Measurements from ENCODE around the gene BMP4.

The BMP4 gene

GRCh38 chr14:53924753-53925152, 31.9 kb downstream of the BMP4 start:
- Histone ChIP-seq H3K27me3 (ENCODE audit: control insufficient read depth in 1 of 2, insufficient read depth in 2 of 2, low read length in 2 of 2) (no peaks in the 10 kb centered on the region), H3K27ac (ENCODE audit: low read length) (no peak overlapping the region), H3K4me1 (ENCODE audit: control insufficient read depth, insufficient read depth, low read length) (no peaks in the 10 kb centered on the region), H3K9me3 (ENCODE audit: control insufficient read depth in 2 of 2, low read length in 2 of 2) (no peaks in the 10 kb centered on the region), H3K9ac (ENCODE audit: low read length in 2 of 2) (no peak overlapping the region), H3K36me3 (ENCODE audit: control insufficient read depth in 2 of 2, insufficient read depth in 2 of 2, low read length in 2 of 2) (no peaks in the 10 kb centered on the region), H3K4me3 (ENCODE audit: low read length in 2 of 2) (no peak overlapping the region)

DNA sequence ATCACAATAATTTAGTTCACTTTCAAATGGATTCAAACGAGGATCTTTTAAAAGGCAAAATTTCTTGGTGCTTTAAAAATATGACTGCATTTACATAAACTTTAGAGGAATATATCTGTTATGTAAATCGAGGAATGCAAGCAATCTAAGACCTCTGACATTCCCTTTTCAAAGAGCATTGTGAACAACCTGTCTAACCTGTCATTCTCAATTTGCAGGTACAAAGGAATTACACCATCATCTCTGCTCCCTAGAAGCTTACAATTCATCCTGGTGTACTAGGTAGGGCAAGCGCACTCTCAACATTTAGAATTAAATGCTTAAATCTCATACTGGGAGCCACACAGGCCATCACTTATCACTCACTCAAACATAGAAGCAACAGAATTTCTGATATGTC, 35.6 kb downstream of the BMP4 start:
- no peak overlapping the region for H3K9ac ChIP-seq (ENCODE audit: low read length in 2 of 2)
- no peaks in the 10 kb centered on the region for H3K4me1 ChIP-seq (ENCODE audit: control insufficient read depth, insufficient read depth, low read length)
- no peaks in the 10 kb centered on the region for H3K9me3 ChIP-seq (ENCODE audit: control insufficient read depth in 2 of 2, low read length in 2 of 2)
- H3K4me3 ChIP-seq (ENCODE audit: low read length in 2 of 2): no peak overlapping the region
- no peaks in the 10 kb centered on the region for H3K27me3 ChIP-seq (ENCODE audit: control insufficient read depth in 1 of 2, insufficient read depth in 2 of 2, low read length in 2 of 2)
- no peaks in the 10 kb centered on the region for H3K36me3 ChIP-seq (ENCODE audit: control insufficient read depth in 2 of 2, insufficient read depth in 2 of 2, low read length in 2 of 2)
- H3K27ac ChIP-seq (ENCODE audit: low read length): no peak overlapping the region

DNA sequence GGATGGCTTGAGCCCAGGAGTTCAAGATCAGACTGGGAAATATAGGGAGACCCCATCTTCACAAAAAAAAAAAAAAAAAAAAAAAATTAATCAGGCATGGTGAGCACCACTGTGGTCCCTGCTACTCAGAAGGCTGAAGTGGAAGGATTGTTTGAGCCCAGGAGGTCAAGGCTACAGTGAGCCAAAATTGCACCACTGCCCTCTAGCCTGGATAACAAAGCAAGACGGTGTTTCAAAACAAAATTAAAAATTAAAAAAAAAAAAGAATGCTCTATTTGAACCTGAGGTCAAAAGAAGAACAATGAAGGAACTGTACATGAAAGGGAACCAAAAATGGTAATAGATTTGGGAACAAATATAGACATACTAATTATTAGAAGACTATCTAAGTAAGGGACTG, 40.4 kb downstream of the BMP4 start:
- Histone ChIP-seq H3K9ac (ENCODE audit: low read length in 2 of 2) (no peak overlapping the region), H3K4me3 (ENCODE audit: low read length in 2 of 2) (no peak overlapping the region)

DNA sequence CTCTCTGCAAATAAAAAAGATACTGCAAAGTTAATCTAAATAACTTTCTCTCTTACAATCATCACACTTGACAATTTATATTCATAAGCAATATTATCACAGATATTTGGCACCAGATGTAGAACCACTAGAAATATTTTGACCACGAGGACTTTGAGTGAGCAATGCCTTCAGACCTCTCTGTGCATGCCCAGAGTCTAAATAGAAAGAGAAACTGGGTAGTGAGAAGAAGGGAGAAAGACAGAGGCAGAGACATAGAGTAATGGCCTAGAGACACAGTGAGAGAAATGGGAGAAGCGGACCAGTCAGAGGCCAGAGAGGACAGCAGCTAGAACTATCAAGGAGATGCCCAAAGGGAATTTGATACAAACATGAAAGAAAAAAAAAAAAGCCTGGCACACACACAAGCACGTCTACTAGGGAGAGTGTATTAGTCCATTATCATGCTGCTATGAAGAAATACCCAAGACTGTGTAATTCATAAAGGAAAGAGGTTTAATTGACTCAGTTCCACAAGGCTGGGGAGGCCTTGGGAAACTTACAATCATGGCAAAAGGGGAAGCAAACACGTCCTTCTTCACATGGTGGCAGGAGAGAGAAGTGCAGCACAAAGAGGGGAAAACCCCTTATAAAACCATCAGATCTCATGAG, 41.1 kb downstream of the BMP4 start:
- Histone ChIP-seq H3K36me3 (ENCODE audit: control insufficient read depth in 2 of 2, insufficient read depth in 2 of 2, low read length in 2 of 2) (no peaks in the 10 kb centered on the region), H3K9me3 (ENCODE audit: control insufficient read depth in 2 of 2, low read length in 2 of 2) (no peaks in the 10 kb centered on the region), H3K4me3 (ENCODE audit: low read length in 2 of 2) (no peak overlapping the region), H3K4me1 (ENCODE audit: control insufficient read depth, insufficient read depth, low read length) (no peaks in the 10 kb centered on the region), H3K9ac (ENCODE audit: low read length in 2 of 2) (no peak overlapping the region), H3K27me3 (ENCODE audit: control insufficient read depth in 1 of 2, insufficient read depth in 2 of 2, low read length in 2 of 2) (no peaks in the 10 kb centered on the region), H3K27ac (ENCODE audit: low read length) (no peak overlapping the region)

More for the DNA sequence above, 40.4 kb downstream of the BMP4 start:
- H3K9me3 ChIP-seq (ENCODE audit: control insufficient read depth in 2 of 2, low read length in 2 of 2): no peaks in the 10 kb centered on the region
- no peaks in the 10 kb centered on the region for H3K36me3 ChIP-seq (ENCODE audit: control insufficient read depth in 2 of 2, insufficient read depth in 2 of 2, low read length in 2 of 2)
- no peaks in the 10 kb centered on the region for H3K4me1 ChIP-seq (ENCODE audit: control insufficient read depth, insufficient read depth, low read length)
- H3K27ac ChIP-seq (ENCODE audit: low read length): no peak overlapping the region
- H3K27me3 ChIP-seq (ENCODE audit: control insufficient read depth in 1 of 2, insufficient read depth in 2 of 2, low read length in 2 of 2): no peaks in the 10 kb centered on the region

- no peak overlapping the region for H3K4me3 ChIP-seq (ENCODE audit: low read length in 2 of 2)
- no peaks in the 10 kb centered on the region for H3K9me3 ChIP-seq (ENCODE audit: control insufficient read depth in 2 of 2, low read length in 2 of 2)
- H3K9ac ChIP-seq (ENCODE audit: low read length in 2 of 2): no peak overlapping the region
- H3K36me3 ChIP-seq (ENCODE audit: control insufficient read depth in 2 of 2, insufficient read depth in 2 of 2, low read length in 2 of 2): no peaks in the 10 kb centered on the region
- peaks cover 0 to 3% of the 10 kb centered on the region in 2 donors for H3K27me3 ChIP-seq (ENCODE audit: control insufficient read depth in 1 of 2, insufficient read depth in 2 of 2, low read length in 2 of 2)
- no peak overlapping the region for H3K27ac ChIP-seq (ENCODE audit: low read length)
- H3K4me1 ChIP-seq (ENCODE audit: control insufficient read depth, insufficient read depth, low read length): no peaks in the 10 kb centered on the region
Observed at GRCh38 chr14:53912021-53912420, 44.6 kb downstream of the BMP4 start.

DNA sequence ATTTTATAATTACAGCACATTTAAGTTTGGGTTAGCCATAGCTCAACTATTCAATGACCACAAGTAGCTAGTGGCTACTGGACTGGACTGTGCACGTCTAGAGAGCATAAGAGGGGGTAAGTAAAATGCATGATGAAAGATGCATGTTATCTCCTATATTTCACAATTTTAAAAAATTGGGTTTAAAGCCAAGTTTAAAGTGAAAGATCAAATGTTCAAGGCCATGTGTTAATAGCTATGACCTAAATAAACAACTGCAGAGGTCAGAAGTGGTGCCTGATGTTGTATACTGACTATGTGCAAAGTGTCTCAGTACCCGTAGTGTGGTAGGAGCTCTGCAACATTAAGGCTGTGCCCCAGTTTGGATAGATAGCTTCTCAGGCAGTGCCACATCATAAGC, 48.2 kb downstream of the BMP4 start:
- Histone ChIP-seq H3K27ac (ENCODE audit: low read length) (no peak overlapping the region), H3K9ac (ENCODE audit: low read length in 2 of 2) (no peak overlapping the region), H3K9me3 (ENCODE audit: control insufficient read depth in 2 of 2, low read length in 2 of 2) (peaks cover 7% of the 10 kb centered on the region in 2 donors), H3K27me3 (ENCODE audit: control insufficient read depth in 1 of 2, insufficient read depth in 2 of 2, low read length in 2 of 2) (peaks cover 0 to 3% of the 10 kb centered on the region in 2 donors), H3K4me1 (ENCODE audit: control insufficient read depth, insufficient read depth, low read length) (no peaks in the 10 kb centered on the region), H3K36me3 (ENCODE audit: control insufficient read depth in 2 of 2, insufficient read depth in 2 of 2, low read length in 2 of 2) (no peaks in the 10 kb centered on the region), H3K4me3 (ENCODE audit: low read length in 2 of 2) (no peak overlapping the region)

GRCh38 chr14:53902307-53902706, 54.3 kb downstream of the BMP4 start:
- H3K27ac ChIP-seq (ENCODE audit: low read length): no peak overlapping the region
- H3K9me3 ChIP-seq (ENCODE audit: control insufficient read depth in 2 of 2, low read length in 2 of 2): peaks cover 7% of the 10 kb centered on the region in 2 donors
- no peaks in the 10 kb centered on the region for H3K36me3 ChIP-seq (ENCODE audit: control insufficient read depth in 2 of 2, insufficient read depth in 2 of 2, low read length in 2 of 2)
- no peak overlapping the region for H3K4me3 ChIP-seq (ENCODE audit: low read length in 2 of 2)
- peaks cover 0 to 2% of the 10 kb centered on the region in 2 donors for H3K27me3 ChIP-seq (ENCODE audit: control insufficient read depth in 1 of 2, insufficient read depth in 2 of 2, low read length in 2 of 2)
- no peak overlapping the region for H3K9ac ChIP-seq (ENCODE audit: low read length in 2 of 2)
- no peaks in the 10 kb centered on the region for H3K4me1 ChIP-seq (ENCODE audit: control insufficient read depth, insufficient read depth, low read length)

- H3K36me3 ChIP-seq (ENCODE audit: control insufficient read depth in 2 of 2, insufficient read depth in 2 of 2, low read length in 2 of 2): no peaks in the 10 kb centered on the region
- H3K4me1 ChIP-seq (ENCODE audit: control insufficient read depth, insufficient read depth, low read length): no peaks in the 10 kb centered on the region
- no peak overlapping the region for H3K9ac ChIP-seq (ENCODE audit: low read length in 2 of 2)
- no peak overlapping the region for H3K4me3 ChIP-seq (ENCODE audit: low read length in 2 of 2)
- peaks cover 3 to 5% of the 10 kb centered on the region in 2 donors for H3K9me3 ChIP-seq (ENCODE audit: control insufficient read depth in 2 of 2, low read length in 2 of 2)
- H3K27ac ChIP-seq (ENCODE audit: low read length): no peak overlapping the region
- peaks cover 0 to 2% of the 10 kb centered on the region in 2 donors for H3K27me3 ChIP-seq (ENCODE audit: control insufficient read depth in 1 of 2, insufficient read depth in 2 of 2, low read length in 2 of 2)
Observed at GRCh38 chr14:53900499-53900898, 56.1 kb downstream of the BMP4 start.
